Naive thymus-derived CD4-positive, alpha-beta T cell (primary cell): ENCODE measurements around the gene SFXN1. TPM values are rescaled to one million over a fixed set of nuclear protein-coding genes. Genes with fewer than 3 reads are reported as not detected.
"Not testable (repeated sequence)": the region's sequence is repeated elsewhere in the genome, so short reads cannot be mapped to it uniquely, and the experiment has no call there.

Experiments used
- ATAC-seq: fragments of 150-1000 bp; cut with Tn5 transposase; 2 replicates; pipeline ENCODE4 v1.10.0; 2021; ENCODE audit warnings: mild to moderate bottlenecking, moderate library complexity
- CTCF ChIA-PET: fragments of 350-600 bp; sonication (Branson Sonifier 250); formaldehyde crosslinking; loops from one replicate; lab custom pipeline; 2021; ENCODE audit warnings: antibody characterized with exemption; lab: Charles Lee
- POLR2A ChIA-PET: fragments of 350-600 bp; sonication (Branson Sonifier 250); formaldehyde crosslinking; loops from one replicate; lab custom pipeline; 2021; ENCODE audit warnings: antibody characterized with exemption, inconsistent platforms; lab: Charles Lee
- DNase-seq, 9 donors: peaks; one replicate each; pipeline versions ENCODE4 v3.0.0 to v3.0.0-alpha.2; 2020 to 2022; ENCODE audit warnings: mixed read lengths in 1 of 9
- H3K27ac ChIP-seq: one replicate; pipeline ENCODE4 v1.7.0; 2013; ENCODE audit warnings: mild to moderate bottlenecking, low read depth, low read length, moderate library complexity
- H3K27me3 ChIP-seq, 2 donors: one replicate each; pipeline ENCODE4 v1.7.0; 2013; ENCODE audit warnings: low read length in 2 of 2, mild to moderate bottlenecking in 2 of 2, moderate library complexity in 2 of 2; ENCODE audit not compliant: control insufficient read depth in 2 of 2, insufficient read depth in 2 of 2
- H3K36me3 ChIP-seq, 3 experiments: 1 replicate in 2 of 3; 2 replicates in 1 of 3; pipeline ENCODE4 v1.7.0; 2013; ENCODE audit warnings: low read length in 3 of 3, mild to moderate bottlenecking in 3 of 3, moderate library complexity in 1 of 3; ENCODE audit not compliant: insufficient read depth in 3 of 3, control insufficient read depth in 2 of 3
- H3K4me1 ChIP-seq, 2 donors: one replicate each; pipeline ENCODE4 v1.7.0; 2013; ENCODE audit warnings: low read length in 2 of 2, mild to moderate bottlenecking in 2 of 2, moderate library complexity in 1 of 2; ENCODE audit not compliant: control insufficient read depth in 2 of 2, insufficient read depth in 2 of 2
- H3K4me3 ChIP-seq: 2 replicates; pipeline ENCODE4 v1.7.0; 2013; ENCODE audit warnings: mild to moderate bottlenecking, low read length
- H3K9me3 ChIP-seq, 3 experiments: 1 replicate in 2 of 3; 2 replicates in 1 of 3; pipeline ENCODE4 v1.7.0; 2013; ENCODE audit warnings: low read length in 3 of 3; ENCODE audit not compliant: control insufficient read depth in 2 of 3
- H3K27ac Mint-ChIP-seq, 9 donors: one replicate each; pipeline ENCODE4 v1.8.0; 2020 to 2022; ENCODE audit warnings: mixed read lengths in 9 of 9, mild to moderate bottlenecking in 8 of 9, moderate library complexity in 5 of 9, inconsistent platforms in 2 of 9
- H3K27me3 Mint-ChIP-seq, 5 donors: one replicate each; pipeline ENCODE4 v1.8.0; 2021 to 2022; ENCODE audit warnings: mixed read lengths in 5 of 5, mild to moderate bottlenecking in 1 of 5
- H3K36me3 Mint-ChIP-seq, 5 donors: one replicate each; pipeline ENCODE4 v1.8.0; 2020 to 2022; ENCODE audit warnings: mixed read lengths in 5 of 5, mild to moderate bottlenecking in 3 of 5, inconsistent platforms in 1 of 5
- H3K4me1 Mint-ChIP-seq, 7 donors: one replicate each; pipeline ENCODE4 v1.8.0; 2020 to 2022; ENCODE audit warnings: mixed read lengths in 7 of 7, mild to moderate bottlenecking in 3 of 7, inconsistent platforms in 1 of 7
- H3K4me3 Mint-ChIP-seq, 10 donors: one replicate each; pipeline ENCODE4 v1.8.0; 2020 to 2022; ENCODE audit warnings: mild to moderate bottlenecking in 10 of 10, mixed read lengths in 10 of 10, moderate library complexity in 6 of 10, inconsistent platforms in 2 of 10
- H3K9me3 Mint-ChIP-seq, 11 donors: one replicate each; pipeline ENCODE4 v1.8.0; 2020 to 2022; ENCODE audit warnings: mixed read lengths in 11 of 11, mild to moderate bottlenecking in 4 of 11, inconsistent platforms in 1 of 11, moderate library complexity in 1 of 11
- intact Hi-C, 2 donors: fragments of 100-400 bp; cut with micrococcal nuclease; formaldehyde crosslinking; loops; one replicate each; pipeline ENCODE4 v1.15.1; 2023
- polyA plus RNA-seq, 2 donors: library from polyadenylated mRNA; unstranded; fragments of 300-500 nt; fragmentation: Illumina TruSeq; gene quantifications; one replicate each; pipeline ENCODE4 v1.2.3, GENCODE V29; 2021
- total RNA-seq, 6 experiments: library from RNA in 5 of 6; stranded (reverse) in 5 of 6; gene quantifications; 1 replicate in 5 of 6; 2 replicates in 1 of 6; pipeline ENCODE4 v1.2.3 and lab custom pipeline; 2021 to 2026

Gene SFXN1
- total and polyA plus RNA-seq, 7 experiments from 2014 or later: 40.2 to 177 (median 88.8) TPM

DNA sequence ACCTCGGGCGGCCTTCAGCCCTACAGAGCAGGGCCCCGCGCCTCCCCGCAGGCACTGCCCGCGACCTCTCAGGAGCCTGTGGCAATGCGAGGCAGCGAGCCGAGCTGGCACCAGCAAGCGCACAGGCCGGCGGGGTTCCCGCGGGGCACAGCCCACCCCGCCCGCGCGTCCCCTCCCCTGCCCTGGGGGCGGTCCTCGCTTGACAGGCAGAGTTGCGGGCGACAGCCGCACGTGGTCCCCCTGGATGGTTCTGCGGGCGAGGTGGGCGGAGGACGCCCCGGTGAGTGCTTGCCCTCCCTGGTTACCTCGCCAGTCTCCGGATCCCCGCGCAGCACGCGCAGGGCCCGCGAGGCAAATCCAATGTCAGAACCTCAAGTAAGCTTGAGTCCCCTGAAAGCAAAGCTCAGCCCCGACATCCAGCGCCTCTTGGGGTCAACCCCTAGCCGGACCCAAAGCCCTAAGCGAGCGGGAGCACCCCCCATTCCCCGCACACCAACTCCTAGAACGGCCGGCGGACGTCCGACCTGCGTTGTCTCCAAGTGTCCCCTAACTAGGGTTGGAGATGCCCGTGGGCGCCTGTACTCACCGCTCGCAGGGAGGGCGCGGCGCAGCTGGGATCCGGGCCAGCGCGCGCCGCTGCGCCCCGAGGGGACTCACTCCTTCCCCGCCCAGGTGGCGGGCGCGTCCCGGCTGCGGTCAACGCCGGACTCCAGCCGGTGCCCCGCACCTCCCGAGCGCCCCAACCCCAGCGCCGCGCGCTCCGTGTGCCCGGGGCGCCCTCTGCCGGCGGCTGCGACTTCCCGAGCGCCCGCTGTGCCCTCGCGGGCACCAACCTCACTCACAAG, 34.1 kb upstream of the SFXN1 start, which contains the start of gene DRD1:
Gene DRD1 (minus strand): TSS at position 123 of the 845 bp plus-strand sequence. CDS start 1,083 bp downstream, outside the sequence.
- peak in 7 of 9 donors; percentile 37 to 74 (median 42) for DNase-seq
- Histone ChIP-seq H3K4me3 (peak within 1 kb of the TSS; percentile 30), H3K4me1 (peaks cover 0 to 5% of the 10 kb centered on the region in 2 donors), H3K27me3 (peaks cover 3 to 12% of the 10 kb centered on the region in 2 donors), H3K9me3 (no peaks in the 10 kb centered on the region), H3K36me3 (no peaks in the 10 kb centered on the region), H3K27ac (no peak within 1 kb of the TSS)
- Mint-ChIP-seq H3K4me1 (peaks cover 0 to 14% (median 7%) of the 10 kb centered on the region in 7 donors), H3K27me3 (peaks cover 49 to 82% (median 51%) of the 10 kb centered on the region in 5 donors), H3K4me3 (peak within 1 kb of the TSS; percentile 42 to 86 (median 77)), H3K36me3 (no peaks in the 10 kb centered on the region), H3K27ac (no peak within 1 kb of the TSS), H3K9me3 (no peaks in the 10 kb centered on the region)
- peak; percentile 78 for ATAC-seq
- ChIA-PET POLR2A (no interaction called here), CTCF (interaction anchor here (0.6 to 1.5 kb wide), 4 partner anchors 17 to 1415 kb away, joined by 3 to 13 read pairs (median 4); no protein-coding TSS in a partner anchor)
- intact Hi-C loops: loop anchor here (1.0 kb wide), 1 partner anchor 493 kb away; no protein-coding TSS in a partner anchor

GRCh38 chr5:175444905-175445456, 33.4 kb upstream of the SFXN1 start:
- Histone ChIP-seq H3K27me3 (peaks cover 3 to 12% of the 10 kb centered on the region in 2 donors), H3K9me3 (no peaks in the 10 kb centered on the region), H3K4me3 (no peak overlapping the region), H3K36me3 (no peaks in the 10 kb centered on the region), H3K4me1 (peaks cover 0 to 5% of the 10 kb centered on the region in 2 donors), H3K27ac (no peak overlapping the region)
- Mint-ChIP-seq H3K4me3 (peak overlapping the region; percentile 42 to 86 (median 77)), H3K4me1 (peaks cover 0 to 14% (median 7%) of the 10 kb centered on the region in 7 donors), H3K27me3 (peaks cover 49 to 85% (median 51%) of the 10 kb centered on the region in 5 donors), H3K9me3 (no peaks in the 10 kb centered on the region), H3K36me3 (no peaks in the 10 kb centered on the region), H3K27ac (no peak overlapping the region)
- ChIA-PET POLR2A (no interaction called here), CTCF (interaction anchor here (0.7 to 1.5 kb wide), 2 partner anchors 491 to 496 kb away, joined by 3 to 13 read pairs; no protein-coding TSS in a partner anchor)
- intact Hi-C loops: loop anchor here (1.0 kb wide), 1 partner anchor 494 kb away; no protein-coding TSS in a partner anchor
- ATAC-seq: no peak
- DNase-seq: no peak

DNA sequence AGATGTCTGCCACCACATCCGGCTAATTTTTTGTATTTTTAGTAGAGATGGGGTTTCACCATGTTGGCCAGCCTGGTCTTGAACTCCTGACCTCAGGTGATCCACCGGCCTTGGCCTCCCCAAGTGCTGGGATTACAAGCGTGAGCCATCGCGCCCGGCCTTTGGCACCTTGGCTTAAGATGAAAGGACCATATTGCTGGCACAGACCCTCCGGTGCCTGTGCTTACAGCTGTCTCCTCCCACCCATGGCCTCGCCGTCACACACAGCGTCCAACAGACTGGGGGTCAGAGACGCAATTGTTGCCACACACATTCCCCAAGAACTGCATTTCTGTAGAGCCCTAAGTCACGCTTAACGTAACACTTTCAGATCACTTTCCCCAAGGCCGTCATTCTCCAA, 32.0 kb upstream of the SFXN1 start:
- H3K27me3 ChIP-seq: peaks cover 3 to 12% of the 10 kb centered on the region in 2 donors

GRCh38 chr5:175447571-175447970, 30.8 kb upstream of the SFXN1 start:
- peaks cover 3 to 12% of the 10 kb centered on the region in 2 donors for H3K27me3 ChIP-seq
- no peaks in the 10 kb centered on the region for H3K9me3 ChIP-seq
- no peak overlapping the region for H3K4me3 Mint-ChIP-seq
- no peaks in the 10 kb centered on the region for H3K36me3 ChIP-seq
- peaks cover 0 to 14% (median 7%) of the 10 kb centered on the region in 7 donors for H3K4me1 Mint-ChIP-seq
- DNase-seq: no peak
- no peak overlapping the region for H3K27ac Mint-ChIP-seq
- H3K27ac ChIP-seq: no peak overlapping the region
- H3K9me3 Mint-ChIP-seq: no peaks in the 10 kb centered on the region
- peaks cover 0 to 5% of the 10 kb centered on the region in 2 donors for H3K4me1 ChIP-seq
- intact Hi-C loops: no loop called here
- H3K27me3 Mint-ChIP-seq: peaks cover 41 to 85% (median 52%) of the 10 kb centered on the region in 5 donors
- ChIA-PET POLR2A (no interaction called here), CTCF (no interaction called here)
- H3K36me3 Mint-ChIP-seq: no peaks in the 10 kb centered on the region
- H3K4me3 ChIP-seq: no peak overlapping the region
- no peak for ATAC-seq

More for the DNA sequence above, 32.0 kb upstream of the SFXN1 start:
- H3K27ac ChIP-seq, H3K9me3 ChIP-seq, H3K27ac Mint-ChIP-seq, H3K36me3 ChIP-seq, POLR2A ChIA-PET, H3K9me3 Mint-ChIP-seq, H3K4me1 ChIP-seq, H3K4me3 Mint-ChIP-seq, intact Hi-C loops, CTCF ChIA-PET, H3K36me3 Mint-ChIP-seq, ATAC-seq, DNase-seq, H3K4me3 ChIP-seq: not testable (repeated sequence)
- Mint-ChIP-seq H3K27me3 (peaks cover 48 to 86% (median 59%) of the 10 kb centered on the region in 5 donors), H3K4me1 (peaks cover 0 to 14% (median 7%) of the 10 kb centered on the region in 7 donors)

DNA sequence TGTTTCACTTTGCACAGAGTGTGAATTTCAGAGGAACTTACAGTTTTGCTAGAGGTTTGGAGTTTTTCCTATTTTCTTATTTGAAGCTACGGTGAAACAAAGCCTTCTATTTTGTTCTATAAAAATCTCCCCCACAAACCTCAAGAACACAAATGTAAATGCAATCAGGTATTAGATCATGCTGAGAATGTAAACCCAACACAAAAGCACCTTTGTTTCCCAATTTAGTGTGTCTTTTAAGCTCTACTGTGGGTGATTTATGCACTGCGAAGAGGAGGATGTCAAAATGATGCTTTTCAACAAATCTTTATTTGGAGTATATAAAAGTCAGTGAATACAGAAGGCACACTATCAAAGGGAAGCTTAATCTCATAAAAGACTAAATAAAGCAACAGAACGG, 30.1 kb upstream of the SFXN1 start:
- Histone ChIP-seq H3K9me3 (no peaks in the 10 kb centered on the region), H3K36me3 (no peaks in the 10 kb centered on the region), H3K27me3 (peaks cover 3 to 12% of the 10 kb centered on the region in 2 donors), H3K27ac (no peak overlapping the region), H3K4me1 (peaks cover 0 to 5% of the 10 kb centered on the region in 2 donors), H3K4me3 (no peak overlapping the region)
- H3K27ac Mint-ChIP-seq: no peak overlapping the region
- DNase-seq: no peak
- H3K36me3 Mint-ChIP-seq: no peaks in the 10 kb centered on the region
- H3K4me3 Mint-ChIP-seq: no peak overlapping the region
- ATAC-seq: no peak
- ChIA-PET CTCF (no interaction called here), POLR2A (no interaction called here)
- intact Hi-C loops: no loop called here
- H3K9me3 Mint-ChIP-seq: no peaks in the 10 kb centered on the region
- peaks cover 0 to 13% (median 7%) of the 10 kb centered on the region in 7 donors for H3K4me1 Mint-ChIP-seq
- H3K27me3 Mint-ChIP-seq: peaks cover 44 to 83% (median 51%) of the 10 kb centered on the region in 5 donors

DNA sequence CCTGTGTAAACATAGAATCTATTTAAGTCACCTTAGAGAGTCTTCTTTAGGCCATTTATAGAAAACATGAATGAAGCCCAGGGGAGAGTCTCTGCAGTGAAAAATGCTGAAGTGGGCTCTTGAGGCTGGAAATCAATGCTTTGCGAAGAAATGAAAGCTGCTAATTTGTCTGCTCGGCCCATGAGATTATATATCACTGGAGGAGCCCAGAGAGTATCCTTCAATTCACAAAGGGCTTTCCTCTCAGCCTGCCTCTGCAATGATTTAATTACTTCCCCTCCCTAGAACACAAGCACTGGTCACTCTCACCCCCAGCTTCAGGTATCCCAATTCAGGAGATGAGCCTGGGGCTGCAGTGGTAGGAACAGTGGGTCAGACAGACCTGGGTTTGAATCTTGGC, 26.2 kb upstream of the SFXN1 start:
- H3K4me3 Mint-ChIP-seq: no peak overlapping the region
- no peak overlapping the region for H3K4me3 ChIP-seq
- ATAC-seq: no peak
- no peaks in the 10 kb centered on the region for H3K36me3 Mint-ChIP-seq
- H3K27ac Mint-ChIP-seq: no peak overlapping the region
- ChIA-PET CTCF (no interaction called here), POLR2A (no interaction called here)
- H3K4me1 Mint-ChIP-seq: peaks cover 0 to 4% (median 0%) of the 10 kb centered on the region in 7 donors
- no peaks in the 10 kb centered on the region for H3K4me1 ChIP-seq
- H3K27me3 Mint-ChIP-seq: peaks cover 41 to 70% (median 44%) of the 10 kb centered on the region in 5 donors
- no peaks in the 10 kb centered on the region for H3K36me3 ChIP-seq
- DNase-seq: no peak
- H3K27me3 ChIP-seq: peaks cover 0 to 4% of the 10 kb centered on the region in 2 donors
- no peaks in the 10 kb centered on the region for H3K9me3 ChIP-seq
- H3K9me3 Mint-ChIP-seq: no peaks in the 10 kb centered on the region
- no peak overlapping the region for H3K27ac ChIP-seq
- intact Hi-C loops: no loop called here
